ENCODE measurements around the gene KDM1A.

Gene KDM1A

GRCh38 chr1:23110391-23110790, 91.1 kb downstream of the KDM1A start:
- H3K4me2 ChIP-seq (ENCODE audit: low read depth, low read length, poor library complexity, severe bottlenecking): no peak overlapping the region
- H2AFZ ChIP-seq (ENCODE audit: low read length): no peak overlapping the region
- H3K9me2 ChIP-seq (replicated peaks; ENCODE audit: low read depth, low read length): no peaks in the 10 kb centered on the region
- no peak overlapping the region for H3K9ac ChIP-seq (ENCODE audit: low read depth, low read length, poor library complexity, severe bottlenecking)
- H3K4me1 ChIP-seq (ENCODE audit: insufficient read depth, low read length, poor library complexity, severe bottlenecking): no peaks in the 10 kb centered on the region
- no peaks in the 10 kb centered on the region for H3K27me3 ChIP-seq (ENCODE audit: insufficient read depth, low read length, poor library complexity, severe bottlenecking)
- no peak overlapping the region for H3K4me3 ChIP-seq (ENCODE audit: low read length, poor library complexity, severe bottlenecking)
- H3K79me2 ChIP-seq (ENCODE audit: insufficient read depth, low read length): peaks cover 62% of the 10 kb centered on the region
- TF ChIP-seq EZH2phosphoT487 (IDR thresholded peaks at IDR 0.05; ENCODE audit: borderline replicate concordance) (no peak), CTCF (conservative IDR thresholded peaks at IDR 0.05; ENCODE audit: low read length) (no peak)
- H3F3A ChIP-seq (ENCODE audit: low read depth): no peaks in the 10 kb centered on the region
- peaks cover 36% of the 10 kb centered on the region; the same call in 1 of the 2 replicates for H3K36me3 ChIP-seq (ENCODE audit: insufficient read depth, low read length)
- no peaks in the 10 kb centered on the region for H3K9me3 ChIP-seq (ENCODE audit: insufficient read depth, low read depth, low read length)
- H4K20me1 ChIP-seq (ENCODE audit: insufficient read depth, low read length, poor library complexity, severe bottlenecking): peaks cover 11% of the 10 kb centered on the region

GRCh38 chr1:23111600-23112535, 92.6 kb downstream of the KDM1A start:
- no peak overlapping the region for H3K4me2 ChIP-seq (ENCODE audit: low read depth, low read length, poor library complexity, severe bottlenecking)

DNA sequence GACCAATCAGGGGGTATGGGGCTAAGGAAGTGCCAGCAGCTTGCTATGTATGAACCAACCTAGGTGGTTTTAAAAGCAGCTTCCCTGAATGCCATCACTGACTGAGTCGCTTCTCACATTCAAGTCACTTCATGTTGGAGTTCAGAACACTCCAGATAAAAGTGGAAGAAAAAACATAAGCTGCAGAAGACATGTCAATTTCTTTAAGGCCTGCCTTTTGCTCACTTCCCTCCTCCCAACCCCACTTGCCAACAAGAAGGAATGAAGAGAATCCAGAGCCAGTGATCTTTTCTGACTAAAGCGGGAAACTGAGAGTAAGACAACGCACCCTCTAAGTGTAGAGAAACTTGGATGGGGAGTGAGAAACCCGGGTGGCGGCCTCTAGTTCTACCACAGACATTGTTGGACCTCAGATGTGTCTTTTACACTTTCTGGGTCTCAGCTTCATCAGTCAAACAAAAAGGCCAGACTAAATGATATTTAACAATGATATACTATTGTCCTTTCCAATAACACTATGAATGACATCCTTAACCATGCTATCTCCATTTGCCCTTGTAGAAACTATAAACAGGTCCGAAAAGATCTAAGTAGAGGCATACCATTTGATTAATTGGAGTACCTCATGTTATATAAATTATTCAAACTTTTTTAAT, 95.3 kb downstream of the KDM1A start:
- Histone ChIP-seq H3K4me1 (ENCODE audit: insufficient read depth, low read length, poor library complexity, severe bottlenecking) (peaks cover 9% of the 10 kb centered on the region), H3K27me3 (ENCODE audit: insufficient read depth, low read length, poor library complexity, severe bottlenecking) (no peaks in the 10 kb centered on the region), H2AFZ (ENCODE audit: low read length) (no peak overlapping the region), H4K20me1 (ENCODE audit: insufficient read depth, low read length, poor library complexity, severe bottlenecking) (peaks cover 17% of the 10 kb centered on the region), H3K9ac (ENCODE audit: low read depth, low read length, poor library complexity, severe bottlenecking) (no peak overlapping the region), H3K4me3 (ENCODE audit: low read length, poor library complexity, severe bottlenecking) (no peak overlapping the region), H3K9me3 (ENCODE audit: insufficient read depth, low read depth, low read length) (no peaks in the 10 kb centered on the region), H3K36me3 (ENCODE audit: insufficient read depth, low read length) (no peaks in the 10 kb centered on the region), H3K4me2 (ENCODE audit: low read depth, low read length, poor library complexity, severe bottlenecking) (no peak overlapping the region), H3K79me2 (ENCODE audit: insufficient read depth, low read length) (peaks cover 89% of the 10 kb centered on the region), H3K9me2 (replicated peaks; ENCODE audit: low read depth, low read length) (no peaks in the 10 kb centered on the region), H3F3A (ENCODE audit: low read depth) (no peaks in the 10 kb centered on the region)
- no peak for TF ChIP-seq EZH2phosphoT487 (IDR thresholded peaks at IDR 0.05; ENCODE audit: borderline replicate concordance)
- TF ChIP-seq CTCF (conservative IDR thresholded peaks at IDR 0.05; ENCODE audit: low read length): no peak

More at GRCh38 chr1:23111600-23112535, 92.6 kb downstream of the KDM1A start:
- no peaks in the 10 kb centered on the region for H3K4me1 ChIP-seq (ENCODE audit: insufficient read depth, low read length, poor library complexity, severe bottlenecking)
- no peaks in the 10 kb centered on the region for H3K27me3 ChIP-seq (ENCODE audit: insufficient read depth, low read length, poor library complexity, severe bottlenecking)
- no peaks in the 10 kb centered on the region for H3F3A ChIP-seq (ENCODE audit: low read depth)
- TF ChIP-seq EZH2phosphoT487 (IDR thresholded peaks at IDR 0.05; ENCODE audit: borderline replicate concordance): no peak
- TF ChIP-seq CTCF (conservative IDR thresholded peaks at IDR 0.05; ENCODE audit: low read length): no peak
- no peaks in the 10 kb centered on the region for H3K9me2 ChIP-seq (replicated peaks; ENCODE audit: low read depth, low read length)
- no peak overlapping the region for H3K9ac ChIP-seq (ENCODE audit: low read depth, low read length, poor library complexity, severe bottlenecking)
- H3K4me3 ChIP-seq (ENCODE audit: low read length, poor library complexity, severe bottlenecking): no peak overlapping the region
- peaks cover 22% of the 10 kb centered on the region; the same call in 1 of the 2 replicates for H3K36me3 ChIP-seq (ENCODE audit: insufficient read depth, low read length)
- no peak overlapping the region for H2AFZ ChIP-seq (ENCODE audit: low read length)
- H4K20me1 ChIP-seq (ENCODE audit: insufficient read depth, low read length, poor library complexity, severe bottlenecking): peaks cover 11% of the 10 kb centered on the region
- H3K79me2 ChIP-seq (ENCODE audit: insufficient read depth, low read length): peaks cover 75% of the 10 kb centered on the region
- H3K9me3 ChIP-seq (ENCODE audit: insufficient read depth, low read depth, low read length): no peaks in the 10 kb centered on the region
